K562 (cell line): ENCODE measurements around the gene TPSG1. TPM values are rescaled to one million over a fixed set of nuclear protein-coding genes. Genes with fewer than 3 reads are reported as not detected.

Source experiments
- ATAC-seq: fragments of 200-7000 bp; cut with Tn5 transposase; 3 replicates; pipeline ENCODE4 v1.9.1; 2020; ENCODE audit warnings: moderate library complexity
- BruUV-seq: library from RNA; stranded (reverse); fragments of 400-500 nt; replicated peaks from 2 replicates; lab custom pipeline; 2021; lab: Mats Ljungman, UMichigan
- CTCF ChIA-PET: fragments of 300-600 bp; formaldehyde crosslinking; extraction: SDS; loops from one replicate; lab custom pipeline; 2021; ENCODE audit warnings: low intra/inter-chr PET ratio; lab: Yijun Ruan, JAX
- POLR2A ChIA-PET: fragments of 300-600, 350-650 bp; sonication (Branson Sonifier 250); formaldehyde crosslinking; extraction: SDS; loops from one replicate; lab custom pipeline; 2021; ENCODE audit warnings: antibody characterized with exemption, inconsistent platforms; lab: Yijun Ruan, JAX
- DNase-seq, 4 experiments: peaks; one replicate each; pipeline versions ENCODE4 v3.0.0 to v3.0.0-alpha.2; 2011 to 2018; ENCODE audit warnings: low spot score in 3 of 4, mixed read lengths in 3 of 4; ENCODE audit errors: extremely low read depth in 1 of 4
- FAIRE-seq: peaks from 2 replicates; lab custom pipeline; 2011; peaks lifted over from hg19 to GRCh38; lab: Jason Lieb, UNC
- H2AFZ ChIP-seq: 2 replicates; pipeline ENCODE4 v1.6.0; 2011; ENCODE audit warnings: low read depth, low read length, control low read depth, inconsistent platforms
- H3K27ac ChIP-seq: fragments of 200-600 bp; 3 replicates; pipeline ENCODE4 v1.8.0; 2011; ENCODE audit warnings: low read depth, mild to moderate bottlenecking, control low read depth, inconsistent platforms, low read length, moderate library complexity, mixed read lengths; ENCODE audit errors: extremely low read depth
- H3K27me3 ChIP-seq, 2 experiments: fragments of 300-600 bp in 1 of 2; 2 replicates in 1 of 2; 3 replicates in 1 of 2; pipeline versions ENCODE4 v1.6.0 to v1.8.0; 2011; ENCODE audit warnings: inconsistent platforms in 2 of 2, low read length in 2 of 2, mild to moderate bottlenecking in 1 of 2, mixed read lengths in 1 of 2, moderate library complexity in 1 of 2; ENCODE audit not compliant: control insufficient read depth in 2 of 2, insufficient read depth in 2 of 2
- H3K36me3 ChIP-seq: fragments of 300-600 bp; 3 replicates; pipeline ENCODE4 v1.8.0; 2011; ENCODE audit warnings: mild to moderate bottlenecking, low read length, inconsistent platforms; ENCODE audit not compliant: control insufficient read depth, insufficient read depth
- H3K4me1 ChIP-seq, 2 experiments: fragments of 200-600 bp in 1 of 2; replicated peaks in 1 of 2; 2 replicates in 1 of 2; 3 replicates in 1 of 2; pipeline versions ENCODE4 v1.5.1 to v1.8.0; 2011; ENCODE audit warnings: inconsistent platforms in 2 of 2, low read length in 2 of 2, mild to moderate bottlenecking in 1 of 2, mixed read lengths in 1 of 2, moderate library complexity in 1 of 2; ENCODE audit not compliant: control insufficient read depth in 2 of 2, insufficient read depth in 2 of 2
- H3K4me2 ChIP-seq: 2 replicates; pipeline ENCODE4 v1.6.1; 2011; ENCODE audit warnings: low read length, control low read depth, inconsistent platforms, mixed read lengths; ENCODE audit not compliant: insufficient read depth
- H3K4me3 ChIP-seq: fragments of 200-600 bp; sonication (generic), shearing (Covaris generic); 2 replicates; pipeline ENCODE4 v1.5.1; 2016; ENCODE audit warnings: control low read depth, inconsistent platforms
- H3K79me2 ChIP-seq: fragments of 200-600 bp; 3 replicates; pipeline ENCODE4 v1.8.0; 2011; ENCODE audit warnings: low read length, inconsistent platforms; ENCODE audit not compliant: control insufficient read depth, insufficient read depth
- H3K9ac ChIP-seq, 2 experiments: 2 replicates each; pipeline versions ENCODE4 v1.6.0 to v1.6.1; 2011; ENCODE audit warnings: low read depth in 2 of 2, low read length in 2 of 2, control low read depth in 1 of 2, inconsistent platforms in 1 of 2, mild to moderate bottlenecking in 1 of 2, mixed read lengths in 1 of 2; ENCODE audit not compliant: insufficient read depth in 1 of 2
- H3K9me1 ChIP-seq: one replicate; pipeline ENCODE4 v1.6.0; 2011; ENCODE audit warnings: inconsistent platforms, mild to moderate bottlenecking, low read length, moderate library complexity; ENCODE audit not compliant: control insufficient read depth, insufficient read depth
- H3K9me3 ChIP-seq: replicated peaks from 2 replicates; pipeline ENCODE4 v1.5.1; 2011; ENCODE audit warnings: low read depth, low read length, inconsistent platforms; ENCODE audit not compliant: control insufficient read depth, insufficient read depth
- H4K20me1 ChIP-seq: replicated peaks from 2 replicates; pipeline ENCODE4 v1.6.1; 2011; ENCODE audit warnings: low read length, inconsistent platforms, mixed read lengths; ENCODE audit not compliant: control insufficient read depth, insufficient read depth
- ADNP ChIP-seq: fragments of 200-800 bp; sonication (Bioruptor generic); IDR thresholded peaks from 2 replicates; pipeline ENCODE4 v1.6.1; 2016; ENCODE audit warnings: missing genetic modification characterization, missing compliant biosample characterization
- ATF7 ChIP-seq: fragments of 450-650 bp; IDR thresholded peaks from 2 replicates; pipeline ENCODE4 v1.7.1; 2014; ENCODE audit warnings: mild to moderate bottlenecking, moderate library complexity
- DACH1 ChIP-seq: fragments of 450-650 bp; IDR thresholded peaks from 2 replicates; pipeline ENCODE4 v1.6.1; 2018; ENCODE audit not compliant: partially characterized antibody
- HDAC1 ChIP-seq, 2 experiments: fragments of 450-650 bp; IDR thresholded peaks; 2 replicates each; pipeline ENCODE4 v1.6.1; 2016 to 2017; ENCODE audit warnings: inconsistent platforms in 1 of 2, mild to moderate bottlenecking in 1 of 2, moderate library complexity in 1 of 2
- HDAC8 ChIP-seq: fragments of 450-650 bp; IDR thresholded peaks from 2 replicates; pipeline ENCODE4 v1.6.1; 2016; ENCODE audit warnings: mild to moderate bottlenecking, missing genetic modification characterization, moderate library complexity, missing compliant biosample characterization
- KHSRP ChIP-seq: fragments of 450-650 bp; IDR thresholded peaks from 2 replicates; pipeline ENCODE4 v1.6.1; 2017
- NR3C1 ChIP-seq: sonication (generic); formaldehyde crosslinking; IDR thresholded peaks from 2 replicates; pipeline ENCODE4 v1.8.1; 2022; ENCODE audit warnings: missing genetic modification reagents
- SIN3A ChIP-seq, 2 experiments: fragments of 150-350 bp in 1 of 2; IDR thresholded peaks; 2 replicates each; pipeline ENCODE4 v1.6.1; 2011 to 2016; ENCODE audit warnings: borderline replicate concordance in 2 of 2, low read depth in 2 of 2, low read length in 2 of 2, mild to moderate bottlenecking in 2 of 2, moderate library complexity in 2 of 2; ENCODE audit not compliant: control insufficient read depth in 1 of 2
- SRSF1 ChIP-seq: fragments of 200-400 bp; formaldehyde crosslinking; IDR thresholded peaks from 2 replicates; pipeline ENCODE4 v1.6.1; 2017; ENCODE audit warnings: mild to moderate bottlenecking, low read depth, low read length, moderate library complexity
- TAF15 ChIP-seq: fragments of 200-400 bp; formaldehyde crosslinking; IDR thresholded peaks from 2 replicates; pipeline ENCODE4 v1.6.1; 2017; ENCODE audit warnings: mild to moderate bottlenecking, low read depth, low read length, moderate library complexity
- TAL1 ChIP-seq: fragments of 450-650 bp; IDR thresholded peaks from 2 replicates; pipeline ENCODE4 v1.6.1; 2016; ENCODE audit warnings: mild to moderate bottlenecking
- U2AF1 ChIP-seq: fragments of 200-400 bp; formaldehyde crosslinking; optimal IDR thresholded peaks from 2 replicates; pipeline ENCODE3; 2017; ENCODE audit warnings: mild to moderate bottlenecking, low read depth, low read length, moderate library complexity
- ZKSCAN1 ChIP-seq: fragments of 150-350 bp; IDR thresholded peaks from 2 replicates; pipeline ENCODE4 v1.6.1; 2016; ENCODE audit warnings: low read depth, low read length
- ZNF165 ChIP-seq: fragments of 250-450 bp; sonication (Bioruptor Pico); IDR thresholded peaks from 2 replicates; pipeline ENCODE4 v1.4.0; 2020; ENCODE audit warnings: borderline replicate concordance
- ZNF232 ChIP-seq: sonication (generic); formaldehyde crosslinking; IDR thresholded peaks from 2 replicates; pipeline ENCODE4 v1.8.0; 2022; ENCODE audit warnings: mild to moderate bottlenecking, missing genetic modification reagents
- ZNF41 ChIP-seq: fragments of 250-450 bp; sonication (Bioruptor Pico); conservative IDR thresholded peaks from 2 replicates; pipeline ENCODE4 v1.4.0; 2020; ENCODE audit warnings: mild to moderate bottlenecking
- ZNF695 ChIP-seq: fragments of 450-650 bp; formaldehyde crosslinking; IDR thresholded peaks from 2 replicates; pipeline ENCODE4 v1.4.0; 2020; ENCODE audit warnings: mild to moderate bottlenecking, moderate library complexity
- ZNF77 ChIP-seq: fragments of 250-450 bp; sonication (Bioruptor Pico); IDR thresholded peaks from 2 replicates; pipeline ENCODE4 v1.5.0; 2020
- WGBS: fragments of 100-300 bp; shearing (Covaris generic); methylation state at CpG from one replicate; pipeline ENCODE4 v1.1.6; 2016; ENCODE audit warnings: low coverage, mixed read lengths; ENCODE audit not compliant: insufficient coverage; ENCODE audit errors: missing lambda C conversion rate; 5-methylcytosine and 5-hydroxymethylcytosine counted together
- in situ Hi-C: fragments of 300-500 bp; cut with MboI; formaldehyde crosslinking; loops from 4 replicates; pipeline ENCODE4 v1.15.0; 2018; ENCODE audit warnings: inconsistent platforms, mixed read lengths
- intact Hi-C: fragments of 100-400 bp; cut with micrococcal nuclease; formaldehyde crosslinking; loops from 2 replicates; pipeline ENCODE4 v1.14.2; 2022
- polyA plus RNA-seq, 8 experiments: library from polyadenylated mRNA; depleted of rRNA in 4 of 8; stranded (reverse) in 5 of 8; unstranded in 3 of 8; fragments of >200 nt; fragmentation: Nextera tagmentation in 2 of 8; fragmentation: Illumina TruSeq in 1 of 8; extraction: Ambion mirVana in 2 of 8; extraction: Trizol in 1 of 8; gene quantifications; 2 replicates each; pipeline versions ENCODE4 v1.2.1 to v1.2.3, GENCODE V29; 2011 to 2014; ENCODE audit warnings: inconsistent platforms in 1 of 8, missing spikeins in 1 of 8
- total RNA-seq, 7 experiments: library from RNA; depleted of rRNA in 6 of 7; stranded (reverse); fragments of >200 nt in 6 of 7; fragmentation: Illumina TruSeq in 2 of 7; extraction: Trizol in 2 of 7; gene quantifications; 2 replicates each; pipeline versions ENCODE4 v1.2.1 to v1.2.3, GENCODE V29; 2011 to 2021; ENCODE audit warnings: low replicate concordance in 1 of 7
- TF ChIP-seq, protein P1 (sequence below): sonication (generic); formaldehyde crosslinking; IDR thresholded peaks from 2 replicates; pipeline ENCODE4 v1.8.1; 2023; ENCODE audit warnings: missing genetic modification reagents, mild to moderate bottlenecking, borderline replicate concordance

Gene TPSG1
- total and polyA plus RNA-seq, 9 of the 15 experiments (the other 6 are each of a cell fraction or from before 2014, with no cell fraction given): not detected

DNA sequence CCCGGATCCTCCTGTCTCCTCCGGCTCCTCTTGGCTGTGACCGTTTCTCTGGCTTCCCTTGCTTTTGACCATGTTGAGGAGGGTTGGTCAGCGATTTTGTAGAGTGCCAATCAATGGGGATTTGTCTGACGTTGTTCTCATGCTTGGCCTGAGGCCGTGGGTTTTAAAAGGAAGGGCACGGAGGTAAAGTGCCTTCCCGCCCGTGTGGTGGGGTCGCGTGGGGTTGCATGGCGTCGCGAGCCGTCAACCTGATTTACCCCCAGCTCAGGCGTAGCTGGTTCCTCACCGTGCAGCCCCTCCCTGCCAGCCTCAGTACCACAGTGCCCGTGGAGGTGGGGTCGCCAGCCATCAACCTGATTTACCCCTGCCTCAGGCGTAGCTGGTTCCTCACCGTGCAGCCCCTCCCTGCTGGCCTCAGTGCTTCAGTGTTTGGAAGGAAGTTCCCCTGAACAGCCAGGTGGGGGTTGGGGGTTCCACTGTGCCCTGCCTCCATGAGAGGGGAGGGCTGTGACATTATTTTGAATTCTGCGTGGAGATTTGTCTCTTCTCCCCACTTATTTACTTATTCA is 20.5 kb upstream of the TPSG1 start:
- Histone ChIP-seq H3K27me3 (peaks cover 7 to 29% of the 10 kb centered on the region in 2 experiments; a peak in 3 of 5 replicates), H3K4me2 (no peak overlapping the region), H4K20me1 (no peaks in the 10 kb centered on the region), H3K27ac (no peak overlapping the region), H2AFZ (no peak overlapping the region), H3K9me3 (no peaks in the 10 kb centered on the region), H3K36me3 (no peaks in the 10 kb centered on the region), H3K4me1 (peaks cover 0 to 19% of the 10 kb centered on the region in 2 experiments; a peak in 2 of 5 replicates), H3K9me1 (no peaks in the 10 kb centered on the region), H3K79me2 (no peaks in the 10 kb centered on the region), H3K9ac (peak overlapping the region in 1 of 2 experiments; percentile 36; a peak in 1 of 4 replicates), H3K4me3 (no peak overlapping the region)
- no peak for FAIRE-seq
- TF ChIP-seq KHSRP (no peak), TAF15 (no peak), ADNP (tag) (no peak), ZNF165 (CRISPR knock-in tag) (no peak), ZKSCAN1 (no peak), HDAC1 (IDR thresholded peaks at IDR 0.05) (no peak), HDAC8 (tag) (no peak), TAL1 (no peak), SIN3A (IDR thresholded peaks at IDR 0.05; ENCODE audit: borderline replicate concordance in 2 of 2, control insufficient read depth in 1 of 2, low read depth in 2 of 2, low read length in 2 of 2) (no peak), DACH1 (no peak), SRSF1 (no peak), ATF7 (no peak), ZNF77 (CRISPR knock-in tag) (no peak), ZNF232 (no peak), ZNF695 (CRISPR knock-in tag) (no peak), ZNF41 (no peak), NR3C1 (CRISPR knock-in tag) (no peak), U2AF1 (no peak)
- TF ChIP-seq, protein P1, sequence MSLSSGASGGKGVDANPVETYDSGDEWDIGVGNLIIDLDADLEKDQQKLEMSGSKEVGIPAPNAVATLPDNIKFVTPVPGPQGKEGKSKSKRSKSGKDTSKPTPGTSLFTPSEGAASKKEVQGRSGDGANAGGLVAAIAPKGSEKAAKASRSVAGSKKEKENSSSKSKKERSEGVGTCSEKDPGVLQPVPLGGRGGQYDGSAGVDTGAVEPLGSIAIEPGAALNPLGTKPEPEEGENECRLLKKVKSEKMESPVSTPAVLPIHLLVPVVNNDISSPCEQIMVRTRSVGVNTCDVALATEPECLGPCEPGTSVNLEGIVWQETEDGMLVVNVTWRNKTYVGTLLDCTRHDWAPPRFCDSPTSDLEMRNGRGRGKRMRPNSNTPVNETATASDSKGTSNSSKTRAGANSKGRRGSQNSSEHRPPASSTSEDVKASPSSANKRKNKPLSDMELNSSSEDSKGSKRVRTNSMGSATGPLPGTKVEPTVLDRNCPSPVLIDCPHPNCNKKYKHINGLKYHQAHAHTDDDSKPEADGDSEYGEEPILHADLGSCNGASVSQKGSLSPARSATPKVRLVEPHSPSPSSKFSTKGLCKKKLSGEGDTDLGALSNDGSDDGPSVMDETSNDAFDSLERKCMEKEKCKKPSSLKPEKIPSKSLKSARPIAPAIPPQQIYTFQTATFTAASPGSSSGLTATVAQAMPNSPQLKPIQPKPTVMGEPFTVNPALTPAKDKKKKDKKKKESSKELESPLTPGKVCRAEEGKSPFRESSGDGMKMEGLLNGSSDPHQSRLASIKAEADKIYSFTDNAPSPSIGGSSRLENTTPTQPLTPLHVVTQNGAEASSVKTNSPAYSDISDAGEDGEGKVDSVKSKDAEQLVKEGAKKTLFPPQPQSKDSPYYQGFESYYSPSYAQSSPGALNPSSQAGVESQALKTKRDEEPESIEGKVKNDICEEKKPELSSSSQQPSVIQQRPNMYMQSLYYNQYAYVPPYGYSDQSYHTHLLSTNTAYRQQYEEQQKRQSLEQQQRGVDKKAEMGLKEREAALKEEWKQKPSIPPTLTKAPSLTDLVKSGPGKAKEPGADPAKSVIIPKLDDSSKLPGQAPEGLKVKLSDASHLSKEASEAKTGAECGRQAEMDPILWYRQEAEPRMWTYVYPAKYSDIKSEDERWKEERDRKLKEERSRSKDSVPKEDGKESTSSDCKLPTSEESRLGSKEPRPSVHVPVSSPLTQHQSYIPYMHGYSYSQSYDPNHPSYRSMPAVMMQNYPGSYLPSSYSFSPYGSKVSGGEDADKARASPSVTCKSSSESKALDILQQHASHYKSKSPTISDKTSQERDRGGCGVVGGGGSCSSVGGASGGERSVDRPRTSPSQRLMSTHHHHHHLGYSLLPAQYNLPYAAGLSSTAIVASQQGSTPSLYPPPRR (CRISPR knock-in tag): no peak
- ChIA-PET POLR2A (no interaction called here), CTCF (no interaction called here)
- intact Hi-C loops (no loop called here), in situ Hi-C loops (no loop called here)
- no peak for DNase-seq
- 11% methylated on average over 18 of the region's 22 CpGs for WGBS
- BruUV-seq: no TSS peak
- no peak for ATAC-seq
